GM18909 (cell line): Measurements from ENCODE around the gene CYP46A1.

ENCODE experiments used
- ATAC-seq: cut with Tn5 transposase; IDR thresholded peaks from one replicate; pipeline ENCODE4 v1.9.1; 2021; ENCODE audit warnings: mild to moderate bottlenecking; ENCODE audit not compliant: unreplicated experiment, poor library complexity

The CYP46A1 gene

GRCh38 chr14:99706107-99706900 lies 22.2 kb downstream of the CYP46A1 start:
- no peak for ATAC-seq

GRCh38 chr14:99707420-99707819 lies 23.3 kb downstream of the CYP46A1 start:
- no peak for ATAC-seq

GRCh38 chr14:99707921-99708320 lies 23.8 kb downstream of the CYP46A1 start:
- ATAC-seq, result no peak

- no peak for ATAC-seq
Observed at GRCh38 chr14:99708449-99708848, 24.4 kb downstream of the CYP46A1 start.

- no peak for ATAC-seq
Observed at GRCh38 chr14:99713972-99714371, 29.9 kb downstream of the CYP46A1 start.

GRCh38 chr14:99715266-99716000 lies 31.3 kb downstream of the CYP46A1 start:
- no peak for ATAC-seq

GRCh38 chr14:99716091-99716849 lies 32.2 kb downstream of the CYP46A1 start:
- ATAC-seq, result no peak

- no peak for ATAC-seq
Observed at GRCh38 chr14:99716850-99717681, 33.0 kb downstream of the CYP46A1 start.

GRCh38 chr14:99717682-99718013 lies 33.5 kb downstream of the CYP46A1 start:
- ATAC-seq, result no peak

GRCh38 chr14:99718031-99718810 lies 34.1 kb downstream of the CYP46A1 start:
- ATAC-seq, result peak; percentile 90

GRCh38 chr14:99718811-99719192 lies 34.7 kb downstream of the CYP46A1 start:
- peak; percentile 47 for ATAC-seq

- no peak for ATAC-seq
Observed at GRCh38 chr14:99720941-99721791, 37.1 kb downstream of the CYP46A1 start.

GRCh38 chr14:99721792-99722516 lies 37.9 kb downstream of the CYP46A1 start:
- no peak for ATAC-seq

GRCh38 chr14:99722741-99723140 lies 38.6 kb downstream of the CYP46A1 start:
- ATAC-seq, result no peak

- no peak for ATAC-seq
Observed at GRCh38 chr14:99724196-99724891, 40.2 kb downstream of the CYP46A1 start.

GRCh38 chr14:99724939-99725773 lies 41.1 kb downstream of the CYP46A1 start:
- no peak for ATAC-seq
